Neural crest cell (in vitro differentiated cells): ENCODE results near the gene RANBP17. TPM values are rescaled to one million over a fixed set of nuclear protein-coding genes. Genes with fewer than 3 reads are reported as not detected.

Experiments used
- DNase-seq: peaks from one replicate; pipeline ENCODE4 v3.0.0; 2021; ENCODE audit warnings: low read depth, mixed read lengths, low spot score
- H3K27ac Mint-ChIP-seq: one replicate; pipeline ENCODE4 v1.8.0; 2021; ENCODE audit warnings: mild to moderate bottlenecking, mixed read lengths; ENCODE audit not compliant: unreplicated experiment
- H3K27me3 Mint-ChIP-seq: 2 replicates; pipeline ENCODE4 v1.8.0; 2021; ENCODE audit warnings: low read depth, mild to moderate bottlenecking, mixed read lengths
- H3K36me3 Mint-ChIP-seq: 2 replicates; pipeline ENCODE4 v1.8.0; 2021; ENCODE audit warnings: low read depth, mild to moderate bottlenecking, mixed read lengths
- H3K4me1 Mint-ChIP-seq: 2 replicates; pipeline ENCODE4 v1.8.0; 2021; ENCODE audit warnings: mixed read lengths
- H3K4me3 Mint-ChIP-seq: one replicate; pipeline ENCODE4 v1.8.0; 2021; ENCODE audit warnings: mild to moderate bottlenecking, mixed read lengths
- H3K9me3 Mint-ChIP-seq: 2 replicates; pipeline ENCODE4 v1.8.0; 2021; ENCODE audit warnings: mixed read lengths
- total RNA-seq: library from RNA; stranded (reverse); gene quantifications from 2 replicates; pipeline ENCODE4 v1.2.1, GENCODE V29; 2021
- TF ChIP-seq, protein P1 (sequence below): fragments of 200-600 bp; sonication (generic); conservative IDR thresholded peaks from 2 replicates; pipeline ENCODE4 v1.5.0; 2021; ENCODE audit warnings: antibody characterized with exemption, mild to moderate bottlenecking

The RANBP17 gene
- total RNA-seq, 1 donor from 2014 or later, result 26.9 TPM

DNA sequence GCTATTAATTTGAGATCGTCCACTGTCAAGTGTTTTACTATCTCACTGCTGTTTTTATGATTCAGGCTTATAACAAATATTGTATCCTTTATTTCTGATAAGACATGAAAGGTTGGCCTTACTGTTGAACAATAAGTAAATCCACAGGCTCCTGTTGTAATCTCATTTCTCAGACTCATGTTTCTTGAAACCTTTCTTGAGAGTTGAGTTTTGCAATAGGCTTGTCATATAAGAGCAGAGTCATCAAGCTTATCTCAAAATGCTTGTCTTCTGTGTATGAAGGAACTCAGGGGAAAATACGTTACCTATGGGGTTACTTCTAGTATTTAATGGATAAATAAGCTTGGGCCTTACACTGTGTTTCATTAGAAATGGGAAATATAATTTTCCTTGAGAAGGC is 438.0 kb downstream of the RANBP17 start:
- Mint-ChIP-seq H3K36me3 (no peaks in the 10 kb centered on the region), H3K9me3 (no peaks in the 10 kb centered on the region), H3K27me3 (peaks cover 31% of the 10 kb centered on the region), H3K4me1 (no peaks in the 10 kb centered on the region), H3K27ac (no peak overlapping the region), H3K4me3 (no peak overlapping the region)
- DNase-seq, result no peak
- TF ChIP-seq, protein P1, sequence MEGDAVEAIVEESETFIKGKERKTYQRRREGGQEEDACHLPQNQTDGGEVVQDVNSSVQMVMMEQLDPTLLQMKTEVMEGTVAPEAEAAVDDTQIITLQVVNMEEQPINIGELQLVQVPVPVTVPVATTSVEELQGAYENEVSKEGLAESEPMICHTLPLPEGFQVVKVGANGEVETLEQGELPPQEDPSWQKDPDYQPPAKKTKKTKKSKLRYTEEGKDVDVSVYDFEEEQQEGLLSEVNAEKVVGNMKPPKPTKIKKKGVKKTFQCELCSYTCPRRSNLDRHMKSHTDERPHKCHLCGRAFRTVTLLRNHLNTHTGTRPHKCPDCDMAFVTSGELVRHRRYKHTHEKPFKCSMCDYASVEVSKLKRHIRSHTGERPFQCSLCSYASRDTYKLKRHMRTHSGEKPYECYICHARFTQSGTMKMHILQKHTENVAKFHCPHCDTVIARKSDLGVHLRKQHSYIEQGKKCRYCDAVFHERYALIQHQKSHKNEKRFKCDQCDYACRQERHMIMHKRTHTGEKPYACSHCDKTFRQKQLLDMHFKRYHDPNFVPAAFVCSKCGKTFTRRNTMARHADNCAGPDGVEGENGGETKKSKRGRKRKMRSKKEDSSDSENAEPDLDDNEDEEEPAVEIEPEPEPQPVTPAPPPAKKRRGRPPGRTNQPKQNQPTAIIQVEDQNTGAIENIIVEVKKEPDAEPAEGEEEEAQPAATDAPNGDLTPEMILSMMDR, result no peak

DNA sequence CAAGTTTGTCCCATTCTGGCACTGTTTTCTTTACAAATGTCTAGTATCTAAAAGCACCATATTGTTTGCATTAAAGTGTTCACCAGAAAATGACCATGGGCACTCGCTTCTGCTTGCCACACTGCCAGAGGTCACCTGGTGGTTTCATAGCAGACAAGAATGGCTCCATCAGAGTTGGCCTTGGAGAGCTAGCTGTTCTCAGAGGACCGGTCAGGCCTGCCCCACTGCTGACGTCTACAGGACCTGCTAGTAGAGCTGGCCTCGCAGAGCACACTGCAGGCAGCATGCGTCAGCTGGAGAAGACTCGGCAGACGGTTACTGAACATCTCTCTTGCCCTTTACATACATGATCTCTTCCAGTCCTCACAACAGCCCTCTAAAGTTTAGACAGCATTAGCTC is 438.5 kb downstream of the RANBP17 start:
- H3K27me3 Mint-ChIP-seq, result peaks cover 36% of the 10 kb centered on the region

DNA sequence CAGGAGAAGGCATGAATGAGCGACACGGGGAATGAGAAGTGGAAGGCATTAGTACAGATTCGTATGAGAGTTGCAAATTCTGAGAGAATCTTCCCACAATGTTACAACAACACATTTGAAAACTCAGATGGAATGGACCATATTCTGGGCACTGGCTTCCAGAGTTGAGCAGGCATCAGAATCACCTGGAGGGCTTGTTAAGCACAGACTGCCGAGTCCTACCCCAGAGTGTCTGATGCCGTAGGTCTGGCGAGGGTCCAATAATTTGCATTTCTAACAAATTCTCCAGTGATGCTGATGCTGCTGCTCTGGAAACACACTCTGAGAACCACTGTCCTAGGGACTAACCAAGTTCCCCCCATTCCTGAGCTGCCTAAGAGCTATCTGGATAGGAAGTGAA is 444.3 kb downstream of the RANBP17 start:
- TF ChIP-seq, protein P1, result no peak
- no peak overlapping the region for H3K4me3 Mint-ChIP-seq
- H3K9me3 Mint-ChIP-seq, result no peaks in the 10 kb centered on the region
- no peak overlapping the region for H3K27ac Mint-ChIP-seq
- peaks cover 91% of the 10 kb centered on the region for H3K27me3 Mint-ChIP-seq
- no peaks in the 10 kb centered on the region for H3K36me3 Mint-ChIP-seq
- DNase-seq, result no peak
- H3K4me1 Mint-ChIP-seq, result peaks cover 5% of the 10 kb centered on the region

More for the DNA sequence above, 438.5 kb downstream of the RANBP17 start:
- no peak overlapping the region for H3K4me3 Mint-ChIP-seq
- no peaks in the 10 kb centered on the region for H3K4me1 Mint-ChIP-seq
- TF ChIP-seq, protein P1, result no peak
- H3K9me3 Mint-ChIP-seq, result no peaks in the 10 kb centered on the region
- H3K36me3 Mint-ChIP-seq, result no peaks in the 10 kb centered on the region
- no peak for DNase-seq
- no peak overlapping the region for H3K27ac Mint-ChIP-seq

DNA sequence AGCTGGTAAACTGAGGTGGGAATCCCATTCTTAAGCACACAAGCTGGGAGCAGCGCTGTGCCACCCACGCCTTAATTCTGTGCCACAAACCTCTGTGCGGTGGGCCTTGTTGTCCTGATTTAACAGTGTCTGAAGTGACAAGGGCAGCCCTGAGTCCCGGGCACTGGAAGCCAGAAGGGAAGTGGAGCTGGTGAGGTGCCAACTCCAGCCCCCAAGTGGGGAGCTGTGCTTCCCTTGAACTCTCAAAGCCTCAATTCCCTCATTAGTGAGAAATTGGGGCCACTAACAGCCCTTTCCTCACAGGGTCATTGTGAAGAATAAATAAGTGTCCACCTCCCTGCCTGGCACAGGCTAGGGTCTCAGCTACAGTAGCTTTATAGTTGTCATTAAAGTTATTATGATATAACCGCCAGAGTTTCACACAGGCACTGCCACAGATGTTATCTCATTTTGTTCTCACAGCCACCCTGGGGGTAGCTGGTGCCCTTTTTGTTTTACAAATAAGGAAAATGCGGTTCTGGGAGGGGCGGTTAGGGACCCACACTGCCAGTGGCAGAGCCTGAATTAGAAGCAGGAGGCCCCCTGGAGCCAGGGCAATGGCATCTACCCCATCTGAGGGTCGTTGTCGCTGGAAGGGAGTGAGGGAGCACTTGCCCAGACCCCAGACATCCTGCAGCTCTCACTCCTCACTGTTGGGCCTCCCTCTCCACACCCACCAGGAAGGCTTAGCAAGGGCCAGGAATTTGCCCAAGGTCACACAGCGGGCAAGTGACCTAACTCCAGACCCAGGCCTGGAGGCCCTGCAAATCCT is 445.2 kb downstream of the RANBP17 start:
- Mint-ChIP-seq H3K27ac (no peak overlapping the region), H3K4me1 (peaks cover 5% of the 10 kb centered on the region), H3K36me3 (no peaks in the 10 kb centered on the region), H3K9me3 (no peaks in the 10 kb centered on the region), H3K27me3 (peaks cover 90% of the 10 kb centered on the region), H3K4me3 (peak overlapping the region; percentile 34)
- DNase-seq, result no peak
- TF ChIP-seq, protein P1, result no peak

DNA sequence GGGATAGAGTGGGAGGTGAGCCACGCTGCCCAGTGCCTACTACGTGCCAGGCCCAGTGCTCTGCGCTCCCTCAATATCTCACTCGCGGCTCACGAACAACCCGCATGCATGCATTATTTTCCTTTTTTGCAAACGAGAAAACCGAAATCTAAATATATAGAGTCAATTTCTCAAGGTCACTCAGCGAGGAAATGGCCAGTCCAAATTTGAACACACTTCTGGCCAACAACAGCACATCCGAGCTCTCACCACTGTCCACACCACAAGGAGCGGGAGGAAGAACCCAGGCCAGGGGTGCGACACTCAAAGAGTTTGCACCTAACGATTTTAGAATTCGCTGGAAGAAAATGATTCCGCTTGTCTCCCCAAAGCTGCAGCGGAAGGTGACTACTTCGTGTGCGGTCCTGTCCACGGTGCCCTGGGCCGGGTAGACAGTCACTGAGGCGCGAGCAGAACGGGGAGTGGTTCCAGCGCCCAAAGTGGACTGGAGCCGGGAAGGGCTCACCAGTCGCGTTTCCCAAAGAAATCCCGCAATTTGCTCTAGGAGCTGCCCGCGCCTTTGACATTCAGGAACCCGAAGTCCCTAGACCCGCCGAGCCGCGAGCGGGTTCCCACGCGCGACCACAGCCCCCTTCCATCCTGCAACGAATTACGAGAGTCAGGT is 446.1 kb downstream of the RANBP17 start:
- peak overlapping the region; percentile 56 for H3K4me3 Mint-ChIP-seq
- H3K27ac Mint-ChIP-seq, result no peak overlapping the region

More for the DNA sequence above, 446.1 kb downstream of the RANBP17 start:
- H3K36me3 Mint-ChIP-seq, result peaks cover 2% of the 10 kb centered on the region
- H3K4me1 Mint-ChIP-seq, result peaks cover 8% of the 10 kb centered on the region
- H3K27me3 Mint-ChIP-seq, result peaks cover 92% of the 10 kb centered on the region
- no peak for DNase-seq
- no peaks in the 10 kb centered on the region for H3K9me3 Mint-ChIP-seq
- TF ChIP-seq, protein P1, result no peak
